ENCODE measurements around the gene ZNF768. TPM values are rescaled to one million over a fixed set of nuclear protein-coding genes. Genes with fewer than 3 reads are reported as not detected.

ZNF768 gene
- total RNA-seq, 1 experiment from 2014 or later = 48.8 TPM

DNA sequence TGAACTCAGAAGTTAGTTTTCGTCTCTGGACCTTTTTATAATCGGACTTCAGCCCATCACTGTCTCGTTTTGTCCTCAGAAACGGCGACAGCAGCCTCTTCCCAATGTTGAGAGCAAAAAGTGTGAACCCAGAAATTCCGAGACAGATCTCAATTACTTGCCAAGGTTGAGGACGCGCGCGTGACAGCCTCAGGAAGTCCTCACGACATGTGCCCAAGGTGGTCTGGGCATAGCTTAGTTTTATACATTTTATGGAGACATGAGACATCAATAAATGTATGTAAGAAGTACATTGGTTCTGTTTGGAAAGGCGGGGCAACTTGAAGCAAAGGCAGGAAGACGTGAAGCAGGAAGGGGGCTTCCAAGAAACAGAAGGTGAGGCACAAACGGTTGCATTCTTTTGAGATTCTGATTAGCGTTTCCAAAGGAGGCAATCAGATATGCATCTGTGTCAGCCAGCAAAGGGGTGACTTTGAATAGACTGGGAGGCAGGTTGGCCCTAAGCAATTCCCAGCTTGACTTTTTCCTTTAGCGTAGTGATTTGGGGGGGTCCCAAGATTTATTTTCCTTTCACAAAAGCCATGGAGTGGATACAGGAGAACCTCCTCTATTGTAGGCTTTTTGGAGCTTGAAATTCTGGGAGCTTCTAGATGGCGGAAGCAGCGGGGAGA lies 8.9 kb upstream of the ZNF768 start:
- BruUV-seq (replicated peaks) = TSS peak; percentile 90
- RAD21 ChIA-PET (ENCODE audit: low non-redundant PET in 1 of 2, low total read pairs in 2 of 2, uncharacterized antibody in 2 of 2, unreplicated experiment in 2 of 2) = interaction anchor here (1.2 to 2.1 kb wide), 3 partner anchors 22 to 105 kb away, joined by 3 to 18 read pairs (median 4); partner anchors contain the start of genes DCTPP1 (in 1 of the 2) and ZNF764 (in 1 of the 2)

More for the DNA sequence above, 8.9 kb upstream of the ZNF768 start:
- ChIA-PET POLR2A (interaction anchor here (1.1 to 2.7 kb wide), 6 partner anchors 8 to 105 kb away, joined by 3 to 20 read pairs (median 6); partner anchors contain the start of genes DCTPP1 and ZNF764), CTCF (interaction anchor here (0.7 to 2.1 kb wide), 15 partner anchors 8 to 423 kb away, joined by 3 to 11 read pairs (median 4); partner anchors contain the start of genes DCTPP1, ZNF688 and ZNF764)
- intact Hi-C loops (cut with micrococcal nuclease) = no loop called here
- Histone ChIP-seq H3K9me2 (ENCODE audit: insufficient read depth) (no peaks in the 10 kb centered on the region), H2AFZ (ENCODE audit: low read depth, low read length, poor library complexity, severe bottlenecking) (no peak overlapping the region), H3K27ac (ENCODE audit: low read depth, low read length) (peak overlapping the region; percentile 82), H3K36me3 (ENCODE audit: control insufficient read depth in 1 of 2, insufficient read depth in 2 of 2, low read length in 2 of 2) (no peaks in the 10 kb centered on the region), H3K79me2 (ENCODE audit: insufficient read depth, low read length) (no peaks in the 10 kb centered on the region; the same call in 1 of the 2 replicates), H3K4me2 (ENCODE audit: low read length) (peak overlapping the region; percentile 85), H3K4me3 (replicated peaks in 1 of 2; ENCODE audit: low read depth in 1 of 2, low read length in 2 of 2) (peak overlapping the region; percentile 60 to 79), H4K20me1 (ENCODE audit: insufficient read depth) (no peaks in the 10 kb centered on the region), H3K9me3 (ENCODE audit: control insufficient read depth in 1 of 2, insufficient read depth in 1 of 2, low read depth in 1 of 2, low read length in 2 of 2) (no peaks in the 10 kb centered on the region), H3K27me3 (ENCODE audit: insufficient read depth, low read length) (no peaks in the 10 kb centered on the region), H3K9ac (ENCODE audit: low read length) (peak overlapping the region; percentile 78), H3K4me1 (ENCODE audit: control insufficient read depth in 1 of 2, insufficient read depth in 2 of 2, low read length in 2 of 2) (peaks cover 6 to 38% of the 10 kb centered on the region in 2 experiments; a peak in 3 of 4 replicates)
- TF ChIP-seq POLR2A (IDR thresholded peaks at IDR 0.05; ENCODE audit: borderline replicate concordance, extremely low read depth, insufficient read depth, insufficient read length) (peak; percentile 62), TCF7L2 (IDR thresholded peaks at IDR 0.05; ENCODE audit: borderline replicate concordance, extremely low read depth, insufficient read depth, insufficient read length) (no peak), EGR1 (IDR thresholded peaks at IDR 0.05; ENCODE audit: low read depth) (no peak), EZH2phosphoT487 (IDR thresholded peaks at IDR 0.05; ENCODE audit: borderline replicate concordance) (no peak), POLR2AphosphoS5 (IDR thresholded peaks at IDR 0.05; ENCODE audit: low read depth, low read length) (no peak), ZNF274 (IDR thresholded peaks at IDR 0.05; ENCODE audit: low read depth, low read length) (no peak), SIN3A (IDR thresholded peaks at IDR 0.05; ENCODE audit: low read depth) (no peak; the same call in 1 of the 2 replicates), YY1 (IDR thresholded peaks at IDR 0.05; ENCODE audit: extremely low read depth, insufficient replicate concordance, low read depth, low read length) (no peak)
- TF ChIP-seq, protein P1, sequence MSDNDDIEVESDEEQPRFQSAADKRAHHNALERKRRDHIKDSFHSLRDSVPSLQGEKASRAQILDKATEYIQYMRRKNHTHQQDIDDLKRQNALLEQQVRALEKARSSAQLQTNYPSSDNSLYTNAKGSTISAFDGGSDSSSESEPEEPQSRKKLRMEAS (IDR thresholded peaks at IDR 0.05) = peak; percentile 14; the same call in 1 of the 2 replicates
- TF ChIP-seq, protein P2, sequence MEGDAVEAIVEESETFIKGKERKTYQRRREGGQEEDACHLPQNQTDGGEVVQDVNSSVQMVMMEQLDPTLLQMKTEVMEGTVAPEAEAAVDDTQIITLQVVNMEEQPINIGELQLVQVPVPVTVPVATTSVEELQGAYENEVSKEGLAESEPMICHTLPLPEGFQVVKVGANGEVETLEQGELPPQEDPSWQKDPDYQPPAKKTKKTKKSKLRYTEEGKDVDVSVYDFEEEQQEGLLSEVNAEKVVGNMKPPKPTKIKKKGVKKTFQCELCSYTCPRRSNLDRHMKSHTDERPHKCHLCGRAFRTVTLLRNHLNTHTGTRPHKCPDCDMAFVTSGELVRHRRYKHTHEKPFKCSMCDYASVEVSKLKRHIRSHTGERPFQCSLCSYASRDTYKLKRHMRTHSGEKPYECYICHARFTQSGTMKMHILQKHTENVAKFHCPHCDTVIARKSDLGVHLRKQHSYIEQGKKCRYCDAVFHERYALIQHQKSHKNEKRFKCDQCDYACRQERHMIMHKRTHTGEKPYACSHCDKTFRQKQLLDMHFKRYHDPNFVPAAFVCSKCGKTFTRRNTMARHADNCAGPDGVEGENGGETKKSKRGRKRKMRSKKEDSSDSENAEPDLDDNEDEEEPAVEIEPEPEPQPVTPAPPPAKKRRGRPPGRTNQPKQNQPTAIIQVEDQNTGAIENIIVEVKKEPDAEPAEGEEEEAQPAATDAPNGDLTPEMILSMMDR (IDR thresholded peaks at IDR 0.05 in 2 of 3, conservative IDR thresholded peaks at IDR 0.05 in 1 of 3; ENCODE audit: borderline replicate concordance in 1 of 3, insufficient read depth in 1 of 3, low read depth in 2 of 3, low read length in 2 of 3) = no peak
- TF ChIP-seq, protein P3, sequence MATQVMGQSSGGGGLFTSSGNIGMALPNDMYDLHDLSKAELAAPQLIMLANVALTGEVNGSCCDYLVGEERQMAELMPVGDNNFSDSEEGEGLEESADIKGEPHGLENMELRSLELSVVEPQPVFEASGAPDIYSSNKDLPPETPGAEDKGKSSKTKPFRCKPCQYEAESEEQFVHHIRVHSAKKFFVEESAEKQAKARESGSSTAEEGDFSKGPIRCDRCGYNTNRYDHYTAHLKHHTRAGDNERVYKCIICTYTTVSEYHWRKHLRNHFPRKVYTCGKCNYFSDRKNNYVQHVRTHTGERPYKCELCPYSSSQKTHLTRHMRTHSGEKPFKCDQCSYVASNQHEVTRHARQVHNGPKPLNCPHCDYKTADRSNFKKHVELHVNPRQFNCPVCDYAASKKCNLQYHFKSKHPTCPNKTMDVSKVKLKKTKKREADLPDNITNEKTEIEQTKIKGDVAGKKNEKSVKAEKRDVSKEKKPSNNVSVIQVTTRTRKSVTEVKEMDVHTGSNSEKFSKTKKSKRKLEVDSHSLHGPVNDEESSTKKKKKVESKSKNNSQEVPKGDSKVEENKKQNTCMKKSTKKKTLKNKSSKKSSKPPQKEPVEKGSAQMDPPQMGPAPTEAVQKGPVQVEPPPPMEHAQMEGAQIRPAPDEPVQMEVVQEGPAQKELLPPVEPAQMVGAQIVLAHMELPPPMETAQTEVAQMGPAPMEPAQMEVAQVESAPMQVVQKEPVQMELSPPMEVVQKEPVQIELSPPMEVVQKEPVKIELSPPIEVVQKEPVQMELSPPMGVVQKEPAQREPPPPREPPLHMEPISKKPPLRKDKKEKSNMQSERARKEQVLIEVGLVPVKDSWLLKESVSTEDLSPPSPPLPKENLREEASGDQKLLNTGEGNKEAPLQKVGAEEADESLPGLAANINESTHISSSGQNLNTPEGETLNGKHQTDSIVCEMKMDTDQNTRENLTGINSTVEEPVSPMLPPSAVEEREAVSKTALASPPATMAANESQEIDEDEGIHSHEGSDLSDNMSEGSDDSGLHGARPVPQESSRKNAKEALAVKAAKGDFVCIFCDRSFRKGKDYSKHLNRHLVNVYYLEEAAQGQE (IDR thresholded peaks at IDR 0.05; ENCODE audit: low read depth) = no peak
- peak; percentile 45 for ATAC-seq
- no peak for DNase-seq (ENCODE audit: low read depth, low spot score)
